BLaER1 treated with 17β-estradiol and CSF1 and Interleukin-3, amounts not matched to agents 10 nM and 100 nM (cell line): Measurements from ENCODE around the gene ATP5F1D.

Source experiments
- H3K27ac ChIP-seq, 11 experiments: shearing (Covaris generic); formaldehyde crosslinking; 2 replicates each; pipeline ENCODE4 v1.8.1; 2022
- H3K27me3 ChIP-seq, 11 experiments: shearing (Covaris generic); formaldehyde crosslinking; 2 replicates each; pipeline ENCODE4 v1.8.1; 2022
- H3K36me3 ChIP-seq, 11 experiments: shearing (Covaris generic); formaldehyde crosslinking; 2 replicates each; pipeline ENCODE4 v1.8.1; 2022
- H3K4me1 ChIP-seq, 10 experiments: shearing (Covaris generic); formaldehyde crosslinking; 2 replicates each; pipeline ENCODE4 v1.8.1; 2022
- H3K4me2 ChIP-seq, 11 experiments: shearing (Covaris generic); formaldehyde crosslinking; 2 replicates each; pipeline ENCODE4 v1.8.1; 2022
- H3K4me3 ChIP-seq, 10 experiments: shearing (Covaris generic); formaldehyde crosslinking; 2 replicates each; pipeline ENCODE4 v1.8.1; 2022
- H3K9ac ChIP-seq, 11 experiments: shearing (Covaris generic); formaldehyde crosslinking; 2 replicates each; pipeline ENCODE4 v1.8.1; 2022
- H3K9me3 ChIP-seq, 11 experiments: shearing (Covaris generic); formaldehyde crosslinking; replicated peaks in 1 of 11; 2 replicates each; pipeline ENCODE4 v1.8.1; 2022
- H4K20me1 ChIP-seq, 11 experiments: shearing (Covaris generic); formaldehyde crosslinking; 2 replicates each; pipeline ENCODE4 v1.8.1; 2022
- Cebpa-rat ChIP-seq, 11 experiments: shearing (Covaris generic); IDR thresholded peaks; 2 replicates each; pipeline ENCODE4 v1.8.1; 2022

ATP5F1D gene

GRCh38 chr19:1275260-1275975 lies 33.9 kb downstream of the ATP5F1D start, which contains the start of gene FAM174C:
FAM174C (plus strand) TSS chr19:1275530; CDS start chr19:1275550, 20 bp downstream.
- H3K27ac ChIP-seq, result peak within 1 kb of the TSS; percentile 92 to 99 (median 97)
- H3K4me2 ChIP-seq, result peak within 1 kb of the TSS; percentile 93 to 100 (median 99)
- H3K36me3 ChIP-seq, result peaks cover 56 to 84% (median 68%) of the 10 kb centered on the region in 11 experiments
- peak within 1 kb of the TSS; percentile 58 to 79 (median 73) for H3K4me3 ChIP-seq
- H3K9me3 ChIP-seq, result no peaks in the 10 kb centered on the region
- H3K9ac ChIP-seq, result peak within 1 kb of the TSS; percentile 89 to 100 (median 99)
- no peak for TF ChIP-seq Cebpa-rat (IDR thresholded peaks at IDR 0.05)
- H3K27me3 ChIP-seq, result no peaks in the 10 kb centered on the region; a peak in 1 of 22 replicates
- H3K4me1 ChIP-seq, result peaks cover 49 to 76% (median 64%) of the 10 kb centered on the region in 10 experiments
- peaks cover 52 to 93% (median 79%) of the 10 kb centered on the region in 11 experiments for H4K20me1 ChIP-seq

- Histone ChIP-seq H3K9ac (peak overlapping the region; percentile 89 to 100 (median 99)), H3K27me3 (no peaks in the 10 kb centered on the region; a peak in 1 of 22 replicates), H3K4me1 (peaks cover 43 to 69% (median 57%) of the 10 kb centered on the region in 10 experiments), H3K36me3 (peaks cover 50 to 82% (median 63%) of the 10 kb centered on the region in 11 experiments), H3K4me3 (peak overlapping the region; percentile 58 to 79 (median 73)), H3K9me3 (no peaks in the 10 kb centered on the region), H3K27ac (peak overlapping the region; percentile 92 to 99 (median 97)), H4K20me1 (peaks cover 45 to 91% (median 77%) of the 10 kb centered on the region in 11 experiments), H3K4me2 (peak overlapping the region; percentile 93 to 100 (median 99))
- no peak for TF ChIP-seq Cebpa-rat (IDR thresholded peaks at IDR 0.05)
These were observed 34.6 kb downstream of the ATP5F1D start for GRCh38 chr19:1275976-1276627.

- Histone ChIP-seq H3K9ac (peak overlapping the region; percentile 89 to 100 (median 99)), H3K4me3 (peak overlapping the region; percentile 58 to 79 (median 73)), H3K27ac (peak overlapping the region in 10 of 11 experiments; percentile 92 to 99 (median 97); a peak in 20 of 22 replicates), H3K4me1 (peaks cover 37 to 64% (median 52%) of the 10 kb centered on the region in 10 experiments), H3K9me3 (no peaks in the 10 kb centered on the region), H3K27me3 (no peaks in the 10 kb centered on the region; a peak in 1 of 22 replicates), H4K20me1 (peaks cover 40 to 86% (median 74%) of the 10 kb centered on the region in 11 experiments), H3K4me2 (peak overlapping the region; percentile 93 to 100 (median 99)), H3K36me3 (peaks cover 44 to 77% (median 57%) of the 10 kb centered on the region in 11 experiments)
- no peak for TF ChIP-seq Cebpa-rat (IDR thresholded peaks at IDR 0.05)
These were observed 35.1 kb downstream of the ATP5F1D start for GRCh38 chr19:1276628-1277022.

- Histone ChIP-seq H3K9ac (peak overlapping the region; percentile 89 to 100 (median 99); a peak in 20 of 22 replicates), H3K27ac (peak overlapping the region in 5 of 11 experiments; percentile 92 to 99 (median 97); a peak in 7 of 22 replicates), H3K36me3 (peaks cover 40 to 72% (median 53%) of the 10 kb centered on the region in 11 experiments)
These were observed 35.5 kb downstream of the ATP5F1D start for GRCh38 chr19:1277061-1277460.

GRCh38 chr19:1278074-1278473 lies 36.5 kb downstream of the ATP5F1D start:
- H3K27me3 ChIP-seq, result peaks cover 4 to 6% (median 5%) of the 10 kb centered on the region in 11 experiments
- H3K9me3 ChIP-seq, result no peaks in the 10 kb centered on the region
- H3K4me2 ChIP-seq, result no peak overlapping the region
- H3K4me1 ChIP-seq, result peaks cover 30 to 49% (median 38%) of the 10 kb centered on the region in 10 experiments
- H3K4me3 ChIP-seq, result no peak overlapping the region
- no peak for TF ChIP-seq Cebpa-rat (IDR thresholded peaks at IDR 0.05)
- peaks cover 30 to 62% (median 43%) of the 10 kb centered on the region in 11 experiments for H3K36me3 ChIP-seq
- H3K27ac ChIP-seq, result no peak overlapping the region
- H3K9ac ChIP-seq, result peak overlapping the region in 2 of 11 experiments; percentile 13 to 99; a peak in 1 of 22 replicates
- H4K20me1 ChIP-seq, result peaks cover 25 to 72% (median 60%) of the 10 kb centered on the region in 11 experiments

More at GRCh38 chr19:1277061-1277460, 35.5 kb downstream of the ATP5F1D start:
- H3K4me1 ChIP-seq, result peaks cover 33 to 59% (median 48%) of the 10 kb centered on the region in 10 experiments
- TF ChIP-seq Cebpa-rat (IDR thresholded peaks at IDR 0.05), result no peak
- no peaks in the 10 kb centered on the region; a peak in 1 of 22 replicates for H3K27me3 ChIP-seq
- peak overlapping the region; percentile 93 to 100 (median 99) for H3K4me2 ChIP-seq
- peaks cover 35 to 82% (median 70%) of the 10 kb centered on the region in 11 experiments for H4K20me1 ChIP-seq
- no peaks in the 10 kb centered on the region for H3K9me3 ChIP-seq
- H3K4me3 ChIP-seq, result peak overlapping the region in 8 of 10 experiments; percentile 70 to 79 (median 73); a peak in 13 of 20 replicates

- Histone ChIP-seq H3K9ac (no peak overlapping the region), H4K20me1 (peaks cover 16 to 72% (median 52%) of the 10 kb centered on the region in 11 experiments; a peak in 21 of 22 replicates), H3K9me3 (no peaks in the 10 kb centered on the region), H3K27me3 (peaks cover 13 to 15% (median 14%) of the 10 kb centered on the region in 11 experiments), H3K36me3 (peaks cover 21 to 53% (median 34%) of the 10 kb centered on the region in 11 experiments), H3K4me1 (peaks cover 26 to 40% (median 29%) of the 10 kb centered on the region in 10 experiments), H3K4me3 (no peak overlapping the region), H3K27ac (no peak overlapping the region), H3K4me2 (no peak overlapping the region)
- no peak for TF ChIP-seq Cebpa-rat (IDR thresholded peaks at IDR 0.05)
These were observed 37.4 kb downstream of the ATP5F1D start for GRCh38 chr19:1278713-1279660.

- Histone ChIP-seq H3K4me3 (no peak overlapping the region), H3K9me3 (no peaks in the 10 kb centered on the region), H3K4me1 (peaks cover 17 to 31% (median 20%) of the 10 kb centered on the region in 10 experiments), H4K20me1 (peaks cover 7 to 72% (median 48%) of the 10 kb centered on the region in 11 experiments; a peak in 21 of 22 replicates), H3K27me3 (peaks cover 22 to 23% (median 23%) of the 10 kb centered on the region in 11 experiments), H3K36me3 (peaks cover 12 to 44% (median 25%) of the 10 kb centered on the region in 11 experiments), H3K4me2 (peak overlapping the region in 1 of 11 experiments; percentile 13; a peak in 1 of 22 replicates), H3K27ac (0 out of 22 replicates have a peak overlapping the region, but pooled peaks of 1 of the 11 experiments have one; percentile 1), H3K9ac (no peak overlapping the region)
- no peak for TF ChIP-seq Cebpa-rat (IDR thresholded peaks at IDR 0.05)
These were observed 38.3 kb downstream of the ATP5F1D start for GRCh38 chr19:1279782-1280341.
